Colonic mucosa (tissue), 4 donors: ENCODE results near the gene C4B. TPM values are rescaled to one million over a fixed set of nuclear protein-coding genes. Genes with fewer than 3 reads are reported as not detected.
"Not testable (repeated sequence)": the region's sequence is repeated elsewhere in the genome, so short reads cannot be mapped to it uniquely, and the experiment has no call there.

Experiments
- DNase-seq: peaks from one replicate; pipeline ENCODE4 v3.0.0-alpha.2; 2020
- H3K27ac ChIP-seq: fragments of 200-600 bp; one replicate; pipeline ENCODE4 v1.8.0; 2021
- H3K27me3 ChIP-seq: fragments of 200-600 bp; one replicate; pipeline ENCODE4 v1.8.0; 2021
- H3K36me3 ChIP-seq: fragments of 200-600 bp; one replicate; pipeline ENCODE4 v1.8.0; 2021
- H3K4me1 ChIP-seq: fragments of 200-600 bp; one replicate; pipeline ENCODE4 v1.8.0; 2021; ENCODE audit warnings: mild to moderate bottlenecking
- H3K4me3 ChIP-seq: fragments of 200-600 bp; one replicate; pipeline ENCODE4 v1.8.0; 2021
- H3K9ac ChIP-seq, 2 donors: one replicate each; pipeline ENCODE4 v1.7.0; 2013; ENCODE audit warnings: control low read depth in 2 of 2, low read depth in 2 of 2, low read length in 2 of 2
- H3K9me3 ChIP-seq: fragments of 200-600 bp; one replicate; pipeline ENCODE4 v1.8.0; 2021
- intact Hi-C: fragments of 100-400 bp; cut with DNase I; formaldehyde crosslinking; loops from one replicate; pipeline ENCODE4 v1.14.1; 2022
- total RNA-seq, 2 donors: library from RNA; stranded (reverse); fragmentation: NEBNext Ultra II Directional in 1 of 2; extraction: Animal tissue kit (Norgen Biotek cat#: 25700) in 1 of 2; gene quantifications; one replicate each; pipeline ENCODE4 v1.2.1, GENCODE V29; 2021
- TF ChIP-seq, protein P1 (sequence below): fragments of 200-600 bp; IDR thresholded peaks from one replicate; pipeline ENCODE4 v1.8.0; 2022; ENCODE audit warnings: antibody characterized with exemption, mild to moderate bottlenecking
- donor health status: healthy.
- donor health status: DM: no; HTN: no; CAD: no.
- donor health status: DM: no; HTN: no; CAD: no.

Gene C4B
- total RNA-seq, 2 donors from 2014 or later, result 11.9 to 19.4 TPM

DNA sequence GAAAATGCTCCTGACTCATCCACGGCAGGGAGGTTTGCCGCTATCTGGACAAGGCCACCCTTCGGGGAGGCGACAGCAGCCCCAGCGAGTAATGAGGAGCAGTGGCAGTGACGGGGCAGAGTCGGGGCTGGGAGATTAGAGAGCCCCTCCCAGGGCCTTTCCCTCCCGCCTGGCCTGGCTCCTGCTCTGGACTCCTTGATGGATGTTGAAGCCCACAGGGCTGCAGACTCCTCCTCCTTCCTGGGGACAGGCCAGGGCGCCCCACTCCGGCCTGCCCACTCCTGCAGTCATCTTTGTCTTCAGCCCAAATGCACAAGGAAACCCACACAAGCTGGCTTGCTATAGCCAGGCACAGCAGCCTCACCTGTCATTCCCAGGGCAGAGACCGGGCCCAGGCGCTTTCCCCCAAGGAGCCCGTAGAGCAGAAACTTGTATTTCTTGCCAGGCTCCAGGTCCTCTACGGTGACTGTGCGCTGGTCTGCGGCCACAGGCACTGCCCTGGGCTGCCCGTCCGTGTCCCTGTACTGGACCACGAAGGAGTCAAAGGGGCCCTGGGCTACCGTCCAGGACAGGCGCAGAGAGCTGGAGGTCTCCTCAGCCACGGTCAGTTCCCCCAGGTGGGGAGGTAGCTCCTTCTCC is 31.3 kb downstream of the C4B start:
- DNase-seq, result no peak
- TF ChIP-seq, protein P1, sequence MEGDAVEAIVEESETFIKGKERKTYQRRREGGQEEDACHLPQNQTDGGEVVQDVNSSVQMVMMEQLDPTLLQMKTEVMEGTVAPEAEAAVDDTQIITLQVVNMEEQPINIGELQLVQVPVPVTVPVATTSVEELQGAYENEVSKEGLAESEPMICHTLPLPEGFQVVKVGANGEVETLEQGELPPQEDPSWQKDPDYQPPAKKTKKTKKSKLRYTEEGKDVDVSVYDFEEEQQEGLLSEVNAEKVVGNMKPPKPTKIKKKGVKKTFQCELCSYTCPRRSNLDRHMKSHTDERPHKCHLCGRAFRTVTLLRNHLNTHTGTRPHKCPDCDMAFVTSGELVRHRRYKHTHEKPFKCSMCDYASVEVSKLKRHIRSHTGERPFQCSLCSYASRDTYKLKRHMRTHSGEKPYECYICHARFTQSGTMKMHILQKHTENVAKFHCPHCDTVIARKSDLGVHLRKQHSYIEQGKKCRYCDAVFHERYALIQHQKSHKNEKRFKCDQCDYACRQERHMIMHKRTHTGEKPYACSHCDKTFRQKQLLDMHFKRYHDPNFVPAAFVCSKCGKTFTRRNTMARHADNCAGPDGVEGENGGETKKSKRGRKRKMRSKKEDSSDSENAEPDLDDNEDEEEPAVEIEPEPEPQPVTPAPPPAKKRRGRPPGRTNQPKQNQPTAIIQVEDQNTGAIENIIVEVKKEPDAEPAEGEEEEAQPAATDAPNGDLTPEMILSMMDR, result no peak
- H3K9me3 ChIP-seq, result no peaks in the 10 kb centered on the region
- no peak overlapping the region for H3K4me3 ChIP-seq
- no peaks in the 10 kb centered on the region for H3K27me3 ChIP-seq
- no peak overlapping the region for H3K9ac ChIP-seq
- no peaks in the 10 kb centered on the region for H3K36me3 ChIP-seq
- H3K27ac ChIP-seq, result no peak overlapping the region
- no peaks in the 10 kb centered on the region for H3K4me1 ChIP-seq
- intact Hi-C loops, result no loop called here

DNA sequence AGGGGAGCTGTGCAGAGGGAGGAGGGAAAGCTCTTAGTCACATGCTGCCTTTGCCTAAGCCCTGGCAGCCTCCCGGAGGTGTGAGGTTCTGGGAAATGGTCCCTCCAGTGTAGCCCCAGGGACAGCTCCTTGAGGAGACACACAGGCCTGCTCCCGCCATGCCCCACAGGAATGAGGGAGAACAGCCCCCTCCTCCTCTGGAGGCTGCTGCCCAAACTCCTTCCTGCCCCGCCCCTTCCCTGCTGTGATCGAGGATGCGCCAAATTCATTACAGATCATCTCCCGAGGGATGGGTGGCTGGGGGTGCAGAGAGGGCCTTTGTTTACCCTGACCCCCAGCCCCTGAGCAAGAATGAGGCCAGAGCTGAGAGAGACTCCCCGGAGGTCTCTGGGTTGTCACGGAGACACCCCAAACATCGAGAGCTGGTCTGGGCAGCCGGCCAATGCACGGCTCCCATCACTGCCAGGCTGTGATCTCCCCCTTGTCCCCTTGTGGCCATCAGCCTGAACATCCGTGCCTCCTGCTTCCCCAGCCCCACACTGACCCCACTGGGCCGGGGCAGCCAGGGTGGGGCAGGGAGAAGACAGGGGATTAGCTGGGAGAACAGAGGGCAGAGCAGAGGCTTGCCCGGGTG is 32.0 kb downstream of the C4B start:
- Histone ChIP-seq H3K27me3 (no peaks in the 10 kb centered on the region), H3K9me3 (no peaks in the 10 kb centered on the region), H3K9ac (no peak overlapping the region), H3K36me3 (no peaks in the 10 kb centered on the region), H3K4me1 (no peaks in the 10 kb centered on the region), H3K4me3 (no peak overlapping the region), H3K27ac (no peak overlapping the region)
- TF ChIP-seq, protein P1, result no peak
- DNase-seq, result peak; percentile 23
- intact Hi-C loops, result no loop called here

DNA sequence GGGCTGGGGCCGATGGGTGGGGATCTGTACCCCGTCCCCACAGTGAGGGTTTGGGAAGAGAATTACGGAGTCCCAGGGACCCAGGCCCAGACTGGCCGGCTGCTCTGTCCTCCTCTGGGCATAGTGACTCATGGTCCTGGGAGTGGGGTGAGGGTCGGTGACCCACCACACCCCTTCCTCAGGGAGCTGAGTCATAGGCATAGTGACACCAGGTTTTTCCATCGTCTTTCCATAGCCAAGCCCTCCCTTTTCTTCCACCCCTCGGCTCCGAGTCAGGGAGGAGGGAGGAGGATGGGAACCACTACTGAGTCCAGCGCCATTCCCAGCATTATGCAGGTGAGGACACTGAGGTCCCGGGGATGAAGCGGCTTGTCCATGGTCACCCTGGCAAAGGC is 32.5 kb downstream of the C4B start:
- DNase-seq, result no peak
- H3K9ac ChIP-seq, result no peak overlapping the region

DNA sequence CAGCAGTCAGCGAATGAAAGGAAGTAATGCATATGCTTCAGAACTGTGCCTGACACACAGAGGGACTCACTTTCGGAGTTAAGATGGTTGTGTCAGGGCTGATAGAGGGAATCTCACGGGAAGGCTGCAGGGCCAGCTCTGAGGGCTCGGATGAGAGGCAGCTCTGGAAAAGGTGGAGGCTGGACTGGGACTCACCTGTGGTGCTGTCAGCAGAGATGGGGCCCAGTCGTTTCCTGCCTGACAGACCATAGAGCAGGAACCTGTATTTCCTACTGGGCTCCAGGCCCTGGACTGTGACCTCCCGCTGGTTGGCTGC is 32.9 kb downstream of the C4B start:
- H3K4me1 ChIP-seq, result no peaks in the 10 kb centered on the region
- no peaks in the 10 kb centered on the region for H3K9me3 ChIP-seq
- no peak overlapping the region for H3K9ac ChIP-seq
- H3K27ac ChIP-seq, result no peak overlapping the region
- no peak overlapping the region for H3K4me3 ChIP-seq
- intact Hi-C loops, result no loop called here
- no peaks in the 10 kb centered on the region for H3K27me3 ChIP-seq
- no peaks in the 10 kb centered on the region for H3K36me3 ChIP-seq
- DNase-seq, result no peak
- TF ChIP-seq, protein P1, result no peak

More for the DNA sequence above, 32.5 kb downstream of the C4B start:
- Histone ChIP-seq H3K4me1 (no peaks in the 10 kb centered on the region), H3K27ac (no peak overlapping the region), H3K4me3 (no peak overlapping the region), H3K9me3 (no peaks in the 10 kb centered on the region), H3K36me3 (no peaks in the 10 kb centered on the region), H3K27me3 (no peaks in the 10 kb centered on the region)
- intact Hi-C loops, result no loop called here
- TF ChIP-seq, protein P1, result no peak

DNA sequence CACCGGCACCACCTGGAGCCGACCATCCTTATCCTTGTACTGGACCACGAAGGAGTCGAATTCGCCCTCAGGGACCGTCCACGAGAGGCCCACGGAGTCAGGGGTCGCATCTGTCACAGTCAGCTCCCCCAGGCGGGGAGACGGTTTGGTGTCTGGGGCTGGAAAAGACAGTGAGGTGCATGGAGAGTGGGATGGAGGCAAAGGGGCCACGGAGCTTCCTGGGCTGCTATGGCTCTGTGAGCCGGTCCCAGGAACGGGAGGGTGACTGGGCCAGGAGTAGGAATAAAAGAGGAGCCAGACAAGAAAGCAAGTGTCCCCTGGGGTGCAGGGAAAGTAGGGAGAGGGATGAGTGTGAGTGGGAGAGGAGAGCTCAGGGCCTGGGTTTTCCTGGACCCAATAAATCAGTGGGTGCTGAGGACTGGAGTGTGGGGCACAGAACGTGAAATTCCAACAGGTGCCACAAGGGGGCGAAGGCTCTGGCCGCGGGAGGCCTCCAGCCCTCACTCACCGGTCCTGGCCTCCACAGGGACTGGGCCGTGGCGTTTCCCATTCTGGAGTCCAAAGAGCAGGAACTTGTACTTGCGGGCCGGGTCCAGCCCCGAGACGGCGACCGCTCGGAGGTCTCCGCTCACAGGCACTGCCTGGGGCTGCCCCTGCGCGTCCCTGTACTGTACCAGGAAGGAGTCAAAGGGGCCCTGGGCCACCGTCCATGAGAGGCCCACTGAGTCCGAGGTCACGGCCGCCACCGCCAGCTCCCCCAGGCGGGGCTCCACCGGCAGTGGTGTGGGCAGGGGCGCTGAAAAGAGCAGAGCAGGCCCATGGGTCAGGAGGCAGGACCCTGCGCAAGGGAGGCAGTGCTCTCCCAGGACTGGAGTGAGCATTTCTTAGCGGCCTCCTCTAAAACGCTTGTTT is 33.5 kb downstream of the C4B start:
- intact Hi-C loops, result no loop called here
- Histone ChIP-seq H3K4me1 (no peaks in the 10 kb centered on the region), H3K27me3 (no peaks in the 10 kb centered on the region), H3K36me3 (no peaks in the 10 kb centered on the region), H3K4me3 (no peak overlapping the region), H3K27ac (no peak overlapping the region), H3K9ac (peak overlapping the region in 1 of 2 donors; percentile 35), H3K9me3 (no peaks in the 10 kb centered on the region)
- DNase-seq, result peak; percentile 75
- TF ChIP-seq, protein P1, result peak; percentile 87

DNA sequence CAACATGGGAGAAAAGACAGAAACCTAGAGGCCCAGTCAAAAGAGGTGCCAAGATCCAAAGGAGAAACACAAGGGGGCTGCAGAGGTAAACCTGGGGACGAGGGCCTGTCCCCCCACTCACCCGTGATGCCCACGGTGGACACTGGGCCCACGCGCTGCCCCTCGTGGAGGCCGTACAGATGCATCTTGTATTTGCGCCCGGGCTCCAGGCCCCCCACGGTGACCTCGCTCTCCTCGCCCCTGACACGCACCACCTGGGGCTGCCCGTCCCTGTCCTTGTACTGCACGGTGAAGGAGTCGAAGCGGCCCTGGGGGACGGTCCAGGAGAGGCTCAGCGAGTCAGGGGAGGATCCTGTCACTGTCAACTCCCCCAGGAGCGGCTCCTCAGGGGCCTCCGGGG is 34.6 kb downstream of the C4B start:
- H3K4me3 ChIP-seq, DNase-seq, H3K9me3 ChIP-seq, H3K27ac ChIP-seq, H3K27me3 ChIP-seq, intact Hi-C loops, H3K9ac ChIP-seq, H3K4me1 ChIP-seq, H3K36me3 ChIP-seq: not testable (repeated sequence)

DNA sequence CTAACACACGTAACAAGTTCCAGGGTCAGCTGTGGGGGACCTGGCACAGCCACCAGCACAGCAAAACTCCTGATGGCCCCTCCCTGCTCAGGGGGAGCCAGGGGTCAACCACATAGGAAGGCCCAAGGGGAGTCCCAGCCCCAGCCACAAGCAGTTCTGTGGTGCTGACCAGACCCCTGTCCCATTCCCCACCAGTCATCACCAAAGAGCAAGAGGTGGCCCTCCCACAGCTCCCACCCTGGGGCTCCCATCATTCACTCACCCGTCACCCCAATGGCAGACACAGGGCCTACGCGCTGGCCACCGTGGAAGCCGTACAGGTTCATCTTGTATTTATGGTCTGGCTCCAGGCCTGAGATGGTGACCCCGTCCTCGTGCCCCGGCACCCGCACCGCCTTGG is 35.1 kb downstream of the C4B start:
- DNase-seq, H3K9ac ChIP-seq, intact Hi-C loops, H3K27ac ChIP-seq, H3K4me1 ChIP-seq, H3K9me3 ChIP-seq, H3K4me3 ChIP-seq, H3K36me3 ChIP-seq, H3K27me3 ChIP-seq: not testable (repeated sequence)
